Fibroblast of the aortic adventitia (primary cell): Measurements from ENCODE around the gene DGAT2. TPM values are rescaled to one million over a fixed set of nuclear protein-coding genes. Genes with fewer than 3 reads are reported as not detected.
A peak's percentile ranks its signal among the peaks of the same experiment; 100 is the strongest.

ENCODE experiments used
- DNase-seq: peaks from one replicate; pipeline ENCODE4 v3.0.0-alpha.2; 2010; ENCODE audit warnings: low read depth
- H3K4me3 ChIP-seq: 2 replicates; pipeline ENCODE4 v1.5.1; 2011; ENCODE audit warnings: low read depth, mild to moderate bottlenecking, control low read depth, low read length, moderate library complexity
- total RNA-seq: library from RNA; depleted of rRNA; stranded (reverse); fragments of >200 nt; gene quantifications from 2 replicates; pipeline ENCODE4 v1.2.3, GENCODE V29; 2012; ENCODE audit warnings: low replicate concordance
- TF ChIP-seq, protein P1 (sequence below): IDR thresholded peaks from 2 replicates; pipeline ENCODE4 v1.5.1; 2011; ENCODE audit warnings: mild to moderate bottlenecking, low read length, control low read depth, inconsistent platforms; ENCODE audit not compliant: insufficient read depth

Gene DGAT2
- total RNA-seq, 1 donor, result 13.4 TPM

DNA sequence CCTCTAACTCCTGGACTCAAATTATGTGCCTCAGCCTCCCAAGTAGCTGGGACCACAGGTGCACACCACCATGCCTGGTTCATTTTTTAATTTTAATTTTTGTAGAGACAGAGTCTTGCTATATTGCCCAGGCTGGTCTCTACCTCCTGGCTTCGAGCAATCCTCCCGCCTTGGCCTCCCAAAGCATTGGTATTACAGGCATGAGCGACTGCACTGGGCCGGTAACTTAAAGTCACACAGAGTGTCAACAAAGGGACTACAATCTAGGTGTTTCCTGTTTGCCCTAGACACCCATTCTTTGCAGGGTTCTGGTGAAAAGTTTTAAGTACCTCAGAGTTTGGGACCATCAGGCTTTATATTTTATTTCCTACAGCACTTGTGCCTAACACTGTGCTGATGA lies 54.8 kb downstream of the DGAT2 start:
- no peak overlapping the region for H3K4me3 ChIP-seq
- TF ChIP-seq, protein P1, sequence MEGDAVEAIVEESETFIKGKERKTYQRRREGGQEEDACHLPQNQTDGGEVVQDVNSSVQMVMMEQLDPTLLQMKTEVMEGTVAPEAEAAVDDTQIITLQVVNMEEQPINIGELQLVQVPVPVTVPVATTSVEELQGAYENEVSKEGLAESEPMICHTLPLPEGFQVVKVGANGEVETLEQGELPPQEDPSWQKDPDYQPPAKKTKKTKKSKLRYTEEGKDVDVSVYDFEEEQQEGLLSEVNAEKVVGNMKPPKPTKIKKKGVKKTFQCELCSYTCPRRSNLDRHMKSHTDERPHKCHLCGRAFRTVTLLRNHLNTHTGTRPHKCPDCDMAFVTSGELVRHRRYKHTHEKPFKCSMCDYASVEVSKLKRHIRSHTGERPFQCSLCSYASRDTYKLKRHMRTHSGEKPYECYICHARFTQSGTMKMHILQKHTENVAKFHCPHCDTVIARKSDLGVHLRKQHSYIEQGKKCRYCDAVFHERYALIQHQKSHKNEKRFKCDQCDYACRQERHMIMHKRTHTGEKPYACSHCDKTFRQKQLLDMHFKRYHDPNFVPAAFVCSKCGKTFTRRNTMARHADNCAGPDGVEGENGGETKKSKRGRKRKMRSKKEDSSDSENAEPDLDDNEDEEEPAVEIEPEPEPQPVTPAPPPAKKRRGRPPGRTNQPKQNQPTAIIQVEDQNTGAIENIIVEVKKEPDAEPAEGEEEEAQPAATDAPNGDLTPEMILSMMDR, result no peak
- DNase-seq, result no peak

DNA sequence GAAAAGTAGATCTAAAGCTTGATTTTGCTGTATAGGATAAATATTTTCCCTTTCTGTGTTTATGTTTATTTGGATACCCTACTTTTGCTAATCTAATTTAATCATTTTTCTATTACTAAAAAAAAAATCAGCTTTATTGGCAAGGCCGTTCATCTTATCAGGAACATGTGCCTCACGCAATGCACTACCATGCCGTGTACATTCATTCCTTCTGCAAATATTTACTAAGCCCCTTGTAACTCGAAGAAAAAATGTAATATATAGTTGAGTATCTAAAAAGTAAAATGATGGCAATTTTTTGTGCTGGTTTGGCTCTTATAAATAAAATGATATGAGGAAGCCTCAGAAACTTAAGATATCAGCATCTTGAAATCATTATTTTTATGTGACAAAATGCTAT lies 55.4 kb downstream of the DGAT2 start:
- H3K4me3 ChIP-seq, result no peak overlapping the region
- DNase-seq, result peak; percentile 41
- TF ChIP-seq, protein P1, result no peak

DNA sequence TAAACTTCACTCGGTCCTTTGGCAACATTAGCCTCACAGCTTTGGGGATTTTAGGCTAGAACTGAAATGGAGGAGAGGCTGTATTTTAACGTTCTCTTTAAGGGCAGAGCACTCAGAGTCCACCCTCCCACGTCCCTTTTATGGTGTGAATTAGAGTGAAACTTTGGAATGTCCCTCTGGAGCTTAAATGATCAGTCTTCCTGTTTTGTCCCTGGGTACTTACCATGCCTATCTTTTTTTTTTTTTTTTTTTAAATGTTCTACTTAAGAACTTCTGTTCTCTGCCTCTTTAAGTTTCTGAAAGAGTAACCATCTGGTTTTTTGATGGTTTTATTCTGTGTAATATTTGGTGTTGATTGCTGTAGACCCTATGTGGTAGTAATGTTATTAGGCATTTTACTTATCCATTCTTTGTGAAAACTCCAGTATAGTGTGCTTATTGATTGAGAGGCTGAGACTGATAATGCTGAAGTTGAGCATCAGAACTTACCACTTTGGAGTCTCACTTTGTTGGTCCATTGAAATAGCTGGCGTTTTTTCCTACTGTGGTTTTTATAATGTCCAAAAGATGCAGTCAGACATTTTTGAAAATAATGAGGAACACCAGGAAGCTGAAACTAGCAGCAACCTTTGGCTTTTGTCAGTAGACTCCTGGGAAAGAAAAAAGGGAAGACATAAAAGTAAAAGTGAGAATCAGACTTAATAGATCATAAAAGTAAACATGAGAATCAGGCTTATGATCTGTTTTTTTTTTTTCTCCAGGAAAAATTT lies 58.1 kb downstream of the DGAT2 start:
- DNase-seq, result peak; percentile 68
- H3K4me3 ChIP-seq, result no peak overlapping the region
- TF ChIP-seq, protein P1, result no peak

DNA sequence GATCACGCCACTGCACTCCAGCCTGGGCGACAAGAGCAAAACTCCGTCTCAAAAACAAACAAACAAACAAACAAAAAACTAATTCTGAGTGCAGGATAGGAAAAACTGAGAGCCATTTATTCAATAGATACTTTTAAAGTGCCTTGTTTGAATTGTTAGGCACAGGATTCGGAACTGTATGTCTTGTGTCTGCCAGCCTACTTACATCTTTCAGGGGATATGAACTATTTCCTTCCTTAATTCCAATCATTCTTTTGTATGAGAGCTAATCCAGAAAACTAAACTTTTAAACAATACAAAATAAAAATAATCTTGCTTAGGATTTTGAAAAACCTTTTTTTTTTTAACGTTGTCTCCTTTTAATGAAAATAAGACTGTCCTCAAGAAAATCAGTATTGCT lies 59.0 kb downstream of the DGAT2 start:
- no peak overlapping the region for H3K4me3 ChIP-seq
- peak; percentile 52 for DNase-seq
- TF ChIP-seq, protein P1, result no peak

DNA sequence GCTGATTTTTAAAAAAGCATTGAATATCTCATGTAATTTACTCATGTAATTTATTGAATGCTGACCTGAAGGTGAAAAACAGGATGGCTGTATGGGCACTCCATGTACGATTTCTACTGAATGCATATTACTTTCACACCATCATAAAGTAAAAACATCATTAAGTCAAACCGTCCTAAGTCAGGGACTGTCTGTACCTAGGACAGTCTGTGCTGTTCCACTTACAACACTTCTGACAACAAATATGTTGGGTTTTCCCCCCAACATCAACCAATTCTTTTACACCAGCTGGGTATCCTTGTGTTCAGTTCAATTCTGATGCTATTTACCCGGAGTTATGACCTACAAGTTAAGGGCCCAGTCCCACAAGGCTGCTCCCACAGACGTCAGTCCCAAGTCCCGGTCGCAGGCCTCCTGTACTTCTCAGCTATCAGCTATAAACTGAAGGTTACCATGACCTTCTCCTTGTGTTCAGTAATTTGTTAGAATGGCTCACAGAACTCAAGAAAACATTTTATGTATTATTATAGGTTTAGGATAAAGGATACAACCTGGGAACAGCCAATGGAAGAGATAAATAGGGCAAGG lies 63.4 kb downstream of the DGAT2 start:
- TF ChIP-seq, protein P1, result no peak
- H3K4me3 ChIP-seq, result no peak overlapping the region
- no peak for DNase-seq

DNA sequence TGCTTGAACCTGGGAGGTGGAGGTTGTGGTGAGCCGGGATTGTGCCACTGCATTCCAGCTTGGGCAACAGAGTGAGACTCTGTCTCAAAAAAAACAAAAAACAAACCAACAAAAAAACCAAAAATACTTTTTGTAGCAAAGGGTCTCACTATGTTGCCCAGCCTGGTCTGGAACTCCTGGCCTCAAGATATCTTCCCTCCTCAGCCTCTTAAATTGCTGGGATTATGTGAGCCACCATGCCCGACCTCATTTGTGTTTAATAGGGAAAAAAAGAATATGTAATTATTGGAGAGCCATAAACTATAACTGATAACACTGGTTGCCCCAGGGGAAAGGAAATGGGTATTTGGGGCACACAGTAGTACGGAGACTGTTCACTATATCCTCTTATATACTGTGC lies 66.2 kb downstream of the DGAT2 start:
- TF ChIP-seq, protein P1, result no peak
- DNase-seq, result no peak
- H3K4me3 ChIP-seq, result no peak overlapping the region
